ELF-1 (cell line): ENCODE measurements around the gene NUPR2.
"Not testable (repeated sequence)": the region's sequence is repeated elsewhere in the genome, so short reads cannot be mapped to it uniquely, and the experiment has no call there.

ENCODE experiments used
- DNase-seq: peaks from one replicate; pipeline ENCODE4 v3.0.0-alpha.2; 2016; ENCODE audit warnings: low read depth, low spot score

The NUPR2 gene

GRCh38 chr7:56086761-56087160, 29.5 kb downstream of the NUPR2 start:
- no peak for DNase-seq

- no peak for DNase-seq
These were observed 32.9 kb downstream of the NUPR2 start for GRCh38 chr7:56083150-56083785.

- DNase-seq: no peak
These were observed 34.4 kb downstream of the NUPR2 start for GRCh38 chr7:56081626-56082340.

GRCh38 chr7:56080726-56081435, 35.3 kb downstream of the NUPR2 start:
- not testable (repeated sequence) for DNase-seq

- peak; percentile 55 for DNase-seq
These were observed 36.6 kb downstream of the NUPR2 start for GRCh38 chr7:56079450-56080185.

DNA sequence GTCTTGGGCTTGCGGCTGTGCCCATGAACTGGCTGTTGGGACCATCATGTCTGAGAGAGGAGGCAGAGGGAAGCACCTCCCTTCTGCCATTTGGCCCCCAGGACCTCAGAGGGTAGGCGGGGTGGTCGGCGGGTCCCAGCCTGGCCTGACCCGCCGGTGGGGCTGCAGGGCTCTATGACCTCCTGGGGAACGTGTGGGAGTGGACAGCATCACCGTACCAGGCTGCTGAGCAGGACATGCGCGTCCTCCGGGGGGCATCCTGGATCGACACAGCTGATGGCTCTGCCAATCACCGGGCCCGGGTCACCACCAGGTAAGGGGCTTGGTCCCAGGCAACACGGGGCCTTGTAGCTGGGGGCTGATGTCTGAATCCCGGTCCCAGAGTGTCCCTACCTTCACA, 38.0 kb downstream of the NUPR2 start:
- no peak for DNase-seq

DNA sequence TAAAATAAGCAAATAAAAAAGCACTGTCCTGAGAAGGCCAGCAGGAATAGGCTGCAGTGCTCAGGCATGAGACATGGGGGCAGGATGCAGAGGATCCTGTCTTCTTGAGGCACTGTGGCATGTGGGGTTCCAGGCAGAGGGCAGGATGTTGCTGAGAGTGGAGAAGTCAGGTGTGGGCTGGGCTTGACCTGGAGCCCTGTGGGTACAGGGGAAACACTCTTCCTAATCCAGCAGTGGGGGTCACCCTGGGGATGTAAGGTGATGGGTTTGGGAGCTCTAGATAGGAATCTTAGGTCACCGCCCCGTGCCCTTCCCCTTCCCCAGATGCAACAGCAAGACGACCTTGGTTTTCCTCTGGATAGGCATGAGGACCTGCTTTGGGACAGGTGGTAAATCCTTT, 38.5 kb downstream of the NUPR2 start:
- DNase-seq: no peak

DNA sequence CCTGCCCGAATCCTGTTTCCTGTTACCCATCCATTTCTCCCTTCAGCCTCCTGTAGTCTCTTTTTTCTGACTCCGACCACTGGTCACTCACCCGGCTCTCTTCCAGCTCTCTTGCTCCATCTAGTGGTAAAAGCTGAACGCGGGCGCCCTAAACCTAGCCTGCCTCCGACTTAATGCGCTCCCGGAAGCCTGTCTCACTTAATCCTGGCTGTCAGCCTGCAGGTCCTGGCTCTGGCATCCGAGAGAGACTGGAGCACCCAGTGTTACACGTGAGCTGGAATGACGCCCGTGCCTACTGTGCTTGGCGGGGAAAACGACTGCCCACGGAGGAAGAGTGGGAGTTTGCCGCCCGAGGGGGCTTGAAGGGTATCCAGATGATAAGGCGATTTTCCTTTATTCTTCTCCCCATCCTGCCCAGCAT, 41.8 kb downstream of the NUPR2 start:
- DNase-seq: peak; percentile 97

DNA sequence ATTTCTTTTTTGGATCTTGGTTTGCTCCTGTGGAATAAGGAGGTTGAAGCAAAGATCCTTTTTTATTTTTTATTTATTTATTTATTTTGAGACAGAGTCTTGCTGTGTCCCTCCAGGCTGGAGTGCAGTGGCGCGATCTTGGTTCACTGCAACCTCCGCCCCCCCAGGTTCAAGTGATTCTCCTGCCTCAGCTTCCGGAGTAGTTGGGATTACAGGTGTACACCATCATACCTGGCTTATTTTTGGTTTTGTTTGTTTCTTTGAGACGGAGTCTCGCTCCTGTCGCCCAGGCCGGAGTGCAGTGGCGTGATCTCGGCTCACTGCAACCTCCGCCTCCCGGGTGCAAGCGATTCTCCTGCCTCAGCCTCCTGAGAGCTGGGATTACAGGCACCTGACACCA, 49.8 kb downstream of the NUPR2 start:
- not testable (repeated sequence) for DNase-seq
